Progenitor cell of endocrine pancreas (in vitro differentiated cells): ENCODE data around the gene NFE2. TPM values are rescaled to one million over a fixed set of nuclear protein-coding genes. Genes with fewer than 3 reads are reported as not detected.

Experiments used
- DNase-seq: peaks from one replicate; pipeline ENCODE4 v3.0.0; 2021; ENCODE audit warnings: low spot score; ENCODE audit not compliant: unreplicated experiment
- H3K27ac Mint-ChIP-seq: 2 replicates; pipeline ENCODE4 v1.8.0; 2021; ENCODE audit warnings: mild to moderate bottlenecking, moderate library complexity, mixed read lengths
- H3K27me3 Mint-ChIP-seq: 2 replicates; pipeline ENCODE4 v1.8.0; 2021; ENCODE audit warnings: mixed read lengths
- H3K36me3 Mint-ChIP-seq: 2 replicates; pipeline ENCODE4 v1.8.0; 2022; ENCODE audit warnings: mixed read lengths; ENCODE audit not compliant: insufficient read depth
- H3K4me1 Mint-ChIP-seq: 2 replicates; pipeline ENCODE4 v1.8.0; 2021; ENCODE audit warnings: low read depth, mixed read lengths
- H3K4me3 Mint-ChIP-seq: 2 replicates; pipeline ENCODE4 v1.8.0; 2021; ENCODE audit warnings: low read depth, mild to moderate bottlenecking, moderate library complexity, mixed read lengths
- H3K9me3 Mint-ChIP-seq: 2 replicates; pipeline ENCODE4 v1.8.0; 2021; ENCODE audit warnings: low read depth, mixed read lengths
- total RNA-seq: library from RNA; stranded (reverse); gene quantifications from 2 replicates; pipeline ENCODE4 v1.2.1, GENCODE V29; 2021
- TF ChIP-seq, protein P1 (sequence below): fragments of 200-600 bp; sonication (generic); IDR thresholded peaks from one replicate; pipeline ENCODE4 v1.5.0; 2021; ENCODE audit warnings: antibody characterized with exemption, mild to moderate bottlenecking; ENCODE audit not compliant: unreplicated experiment

NFE2 gene
- total RNA-seq, 1 donor from 2014 or later = 17.9 TPM

DNA sequence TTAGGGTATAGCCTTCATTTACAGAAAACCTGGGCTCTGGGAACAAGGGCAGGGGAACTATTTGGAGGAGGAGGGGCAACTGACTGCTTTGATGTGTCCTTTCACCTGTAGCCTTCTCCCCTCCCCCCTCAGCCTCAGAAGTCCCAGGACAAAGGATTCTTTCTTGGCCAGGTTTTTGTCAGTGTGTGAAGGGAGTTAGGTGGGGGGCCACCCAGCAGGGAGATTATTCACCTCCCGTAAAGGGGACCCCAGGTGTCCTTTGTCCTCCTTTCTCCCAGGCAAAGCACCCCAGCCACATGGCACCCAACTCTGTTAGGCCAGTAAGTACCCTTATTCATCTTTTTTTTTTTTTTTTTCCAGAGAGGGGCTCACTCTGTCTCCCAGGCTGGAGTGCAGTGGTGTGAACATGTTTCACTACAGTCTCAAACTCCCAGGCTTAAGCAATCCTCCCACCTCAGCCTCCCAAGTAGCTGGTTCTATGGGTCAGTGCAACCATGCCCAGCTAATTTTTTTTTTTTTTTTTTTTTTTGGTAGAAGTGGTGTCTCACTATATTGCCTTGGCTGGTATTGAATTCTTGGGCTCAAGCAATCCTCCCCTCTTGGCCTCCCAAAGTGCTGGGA, 723 bp upstream of the NFE2 start:
- Mint-ChIP-seq H3K4me1 (peaks cover 50% of the 10 kb centered on the region), H3K27me3 (no peaks in the 10 kb centered on the region), H3K36me3 (no peaks in the 10 kb centered on the region), H3K9me3 (no peaks in the 10 kb centered on the region), H3K4me3 (peak overlapping the region; percentile 80), H3K27ac (peak overlapping the region; percentile 97)
- TF ChIP-seq, protein P1, sequence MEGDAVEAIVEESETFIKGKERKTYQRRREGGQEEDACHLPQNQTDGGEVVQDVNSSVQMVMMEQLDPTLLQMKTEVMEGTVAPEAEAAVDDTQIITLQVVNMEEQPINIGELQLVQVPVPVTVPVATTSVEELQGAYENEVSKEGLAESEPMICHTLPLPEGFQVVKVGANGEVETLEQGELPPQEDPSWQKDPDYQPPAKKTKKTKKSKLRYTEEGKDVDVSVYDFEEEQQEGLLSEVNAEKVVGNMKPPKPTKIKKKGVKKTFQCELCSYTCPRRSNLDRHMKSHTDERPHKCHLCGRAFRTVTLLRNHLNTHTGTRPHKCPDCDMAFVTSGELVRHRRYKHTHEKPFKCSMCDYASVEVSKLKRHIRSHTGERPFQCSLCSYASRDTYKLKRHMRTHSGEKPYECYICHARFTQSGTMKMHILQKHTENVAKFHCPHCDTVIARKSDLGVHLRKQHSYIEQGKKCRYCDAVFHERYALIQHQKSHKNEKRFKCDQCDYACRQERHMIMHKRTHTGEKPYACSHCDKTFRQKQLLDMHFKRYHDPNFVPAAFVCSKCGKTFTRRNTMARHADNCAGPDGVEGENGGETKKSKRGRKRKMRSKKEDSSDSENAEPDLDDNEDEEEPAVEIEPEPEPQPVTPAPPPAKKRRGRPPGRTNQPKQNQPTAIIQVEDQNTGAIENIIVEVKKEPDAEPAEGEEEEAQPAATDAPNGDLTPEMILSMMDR = no peak
- DNase-seq = no peak

DNA sequence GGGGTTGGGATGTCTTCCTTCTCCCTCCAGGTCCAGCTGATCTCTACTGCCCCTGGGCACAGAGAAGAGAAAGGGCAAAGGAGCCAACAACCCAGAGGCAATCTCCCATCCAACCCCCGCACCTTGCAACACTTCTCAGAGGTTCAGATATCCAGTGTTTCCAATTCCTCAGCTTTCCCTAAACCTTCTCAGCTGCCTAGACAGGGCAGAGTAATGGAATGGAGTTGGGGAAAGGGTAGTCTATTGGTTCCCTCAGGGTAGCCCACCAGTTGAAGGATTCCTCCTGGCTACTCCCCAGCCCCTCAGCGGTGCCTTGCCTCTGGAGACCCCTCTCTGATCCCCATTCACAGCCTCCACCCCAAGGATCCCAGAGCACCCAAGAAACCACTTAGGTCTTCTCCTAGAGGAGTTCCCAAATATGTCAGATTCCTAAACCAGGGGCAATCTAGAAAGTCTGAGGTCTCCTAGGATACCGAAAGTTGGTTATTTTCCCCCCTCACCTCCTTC, 537 bp downstream of the NFE2 start:
- TF ChIP-seq, protein P1 = no peak
- H3K4me1 Mint-ChIP-seq = peaks cover 58% of the 10 kb centered on the region
- H3K27ac Mint-ChIP-seq = peak overlapping the region; percentile 97
- H3K36me3 Mint-ChIP-seq = no peaks in the 10 kb centered on the region
- H3K27me3 Mint-ChIP-seq = no peaks in the 10 kb centered on the region
- peak overlapping the region; percentile 80 for H3K4me3 Mint-ChIP-seq
- no peaks in the 10 kb centered on the region for H3K9me3 Mint-ChIP-seq
- no peak for DNase-seq

DNA sequence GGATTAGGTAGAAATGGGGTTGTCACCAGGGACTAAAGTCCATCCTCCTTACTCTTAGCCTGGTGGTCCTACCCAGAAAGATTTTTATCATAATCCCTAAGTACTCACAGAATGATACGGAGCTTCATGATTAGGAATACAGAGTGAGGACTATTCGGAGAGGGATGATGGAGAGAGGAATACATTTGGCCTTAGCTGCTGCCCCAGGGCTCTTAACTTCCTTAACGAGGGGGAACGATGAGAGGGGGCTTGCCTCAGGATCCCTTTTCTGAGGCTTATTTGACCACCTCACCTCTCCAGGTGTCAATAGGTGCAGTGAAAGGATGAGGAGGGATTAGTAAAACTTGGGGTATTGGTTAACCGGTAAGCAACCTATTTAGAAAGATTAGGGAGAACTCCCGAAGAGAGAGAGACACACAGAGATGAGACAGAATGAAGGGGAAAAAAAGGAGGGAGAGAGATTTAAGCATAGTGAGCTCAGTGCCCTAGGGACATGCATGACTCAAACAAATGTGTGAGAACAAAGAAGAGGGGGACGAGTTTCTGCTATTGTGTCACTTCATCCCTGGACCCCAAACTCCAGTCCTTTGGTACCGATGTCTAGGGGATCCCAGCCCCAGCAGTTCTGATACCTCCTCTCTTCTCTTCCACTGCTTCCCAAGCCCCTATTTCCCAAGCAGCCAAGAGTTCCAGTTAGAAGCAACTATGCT, 1.1 kb downstream of the NFE2 start:
- H3K9me3 Mint-ChIP-seq = no peaks in the 10 kb centered on the region
- peaks cover 63% of the 10 kb centered on the region for H3K4me1 Mint-ChIP-seq
- DNase-seq = no peak
- TF ChIP-seq, protein P1 = no peak
- peak overlapping the region; percentile 97 for H3K27ac Mint-ChIP-seq
- H3K36me3 Mint-ChIP-seq = no peaks in the 10 kb centered on the region
- H3K4me3 Mint-ChIP-seq = peak overlapping the region; percentile 80
- H3K27me3 Mint-ChIP-seq = no peaks in the 10 kb centered on the region

DNA sequence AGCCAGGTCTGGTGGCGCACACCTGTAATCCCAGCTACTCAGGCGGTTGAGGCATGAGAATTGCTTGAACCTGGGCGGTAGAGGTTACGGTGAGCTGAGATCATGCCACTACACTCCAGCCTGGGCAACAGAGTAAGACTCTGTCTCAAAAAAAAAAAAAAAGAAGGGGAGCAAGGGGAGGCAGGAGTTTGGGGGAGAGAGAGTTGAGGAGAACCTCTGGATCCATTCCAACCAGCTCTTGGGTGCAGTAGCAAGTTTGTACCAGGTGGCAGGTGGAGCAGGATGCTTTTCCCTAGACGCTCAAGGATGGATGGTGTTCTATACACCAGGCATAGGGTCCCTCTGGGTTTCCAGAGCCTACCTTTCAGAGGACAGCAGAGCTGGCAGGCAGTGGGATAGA, 1.9 kb downstream of the NFE2 start:
- peak overlapping the region; percentile 97 for H3K27ac Mint-ChIP-seq
- TF ChIP-seq, protein P1 = no peak
- peak overlapping the region; percentile 80 for H3K4me3 Mint-ChIP-seq
- no peaks in the 10 kb centered on the region for H3K27me3 Mint-ChIP-seq
- DNase-seq = no peak
- no peaks in the 10 kb centered on the region for H3K36me3 Mint-ChIP-seq
- peaks cover 59% of the 10 kb centered on the region for H3K4me1 Mint-ChIP-seq
- H3K9me3 Mint-ChIP-seq = no peaks in the 10 kb centered on the region

DNA sequence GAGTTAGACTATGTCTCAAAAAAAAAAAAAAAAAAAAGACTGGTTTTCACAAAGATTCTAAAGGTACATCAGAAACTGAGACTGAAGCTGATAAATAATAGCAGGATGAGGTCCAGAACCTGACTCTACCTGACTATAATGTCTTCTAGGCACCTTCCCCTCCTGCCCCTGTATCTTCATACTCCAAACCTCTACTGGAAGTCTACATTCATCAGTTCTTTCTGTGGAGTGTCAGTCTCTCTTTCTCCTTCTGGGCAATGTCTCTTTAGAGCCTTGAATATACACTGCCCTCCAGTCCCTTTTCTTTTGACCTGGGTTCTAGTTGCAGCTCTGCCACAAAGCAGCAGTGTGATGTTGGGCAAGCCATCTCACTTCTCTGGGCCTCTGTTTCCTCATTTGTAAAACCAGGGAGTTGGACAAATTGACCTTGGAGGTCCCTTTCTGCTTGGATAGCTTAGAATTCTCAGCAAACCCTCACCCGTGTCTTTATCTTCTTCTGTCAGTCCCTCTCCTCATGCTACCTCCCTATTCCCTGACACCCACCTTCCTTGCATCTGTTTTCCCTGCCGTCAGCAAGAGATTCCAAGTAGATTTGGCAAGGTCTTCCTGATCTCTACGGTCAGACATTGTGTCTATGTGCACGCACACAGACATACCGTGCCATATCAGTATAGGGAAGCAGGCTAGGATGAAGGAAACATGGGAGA, 4.3 kb downstream of the NFE2 start:
- TF ChIP-seq, protein P1 = no peak
- Mint-ChIP-seq H3K4me3 (no peak overlapping the region), H3K27ac (peak overlapping the region; percentile 65), H3K4me1 (peaks cover 43% of the 10 kb centered on the region), H3K9me3 (no peaks in the 10 kb centered on the region), H3K36me3 (peaks cover 7% of the 10 kb centered on the region), H3K27me3 (no peaks in the 10 kb centered on the region)
- DNase-seq = no peak
